ENCODE measurements around the gene CERS6.

CERS6 gene

DNA sequence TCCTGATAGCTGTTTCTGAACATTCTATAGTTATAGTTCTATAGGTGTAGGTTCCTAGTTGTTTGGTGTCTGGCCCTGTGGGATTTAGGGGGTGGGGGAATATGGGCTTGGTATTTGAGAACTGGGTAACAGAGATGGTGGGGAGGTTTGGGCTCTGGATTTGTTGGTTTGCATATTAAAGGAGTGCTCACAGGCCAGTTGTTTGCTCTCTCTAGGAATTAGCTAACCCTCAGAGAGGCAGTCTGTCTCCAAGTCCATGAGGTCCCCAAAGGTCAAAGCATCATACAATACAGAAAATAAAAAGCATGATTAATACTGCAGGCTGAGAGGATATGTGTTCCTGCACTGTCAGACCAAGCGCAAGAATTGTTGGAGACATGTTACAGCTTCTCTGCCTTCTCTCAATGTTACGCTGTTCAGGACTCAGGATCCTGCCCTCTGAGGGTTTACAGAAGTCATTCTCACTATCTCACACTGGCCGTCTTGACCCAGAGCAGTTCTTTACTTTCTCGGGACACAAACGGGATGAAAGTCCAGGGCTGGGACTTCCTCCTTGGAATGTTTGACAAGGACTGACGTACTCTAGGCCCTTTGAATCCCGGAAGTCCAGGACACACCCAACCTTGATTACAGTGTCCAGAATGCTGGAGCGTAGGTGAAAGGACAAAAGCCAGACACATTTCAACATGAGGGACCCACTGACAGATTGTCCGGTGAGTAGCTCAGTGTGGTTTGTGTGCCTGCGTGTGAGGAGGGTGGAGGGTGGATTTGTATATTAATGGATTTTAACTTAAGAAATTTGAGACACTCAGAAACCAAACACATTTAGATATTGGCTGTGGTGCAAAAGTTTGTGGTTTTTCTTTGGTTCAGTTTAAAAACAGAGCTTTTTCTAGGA lies 346.1 kb downstream of the CERS6 start, which contains the start of gene NOSTRIN:
Gene NOSTRIN, plus strand, starts transcription at position 677 of the 898 bp plus-strand sequence. Its CDS starts 10 bp downstream, at position 687.
- no peak for DNase-seq (ENCODE audit: low read depth)

DNA sequence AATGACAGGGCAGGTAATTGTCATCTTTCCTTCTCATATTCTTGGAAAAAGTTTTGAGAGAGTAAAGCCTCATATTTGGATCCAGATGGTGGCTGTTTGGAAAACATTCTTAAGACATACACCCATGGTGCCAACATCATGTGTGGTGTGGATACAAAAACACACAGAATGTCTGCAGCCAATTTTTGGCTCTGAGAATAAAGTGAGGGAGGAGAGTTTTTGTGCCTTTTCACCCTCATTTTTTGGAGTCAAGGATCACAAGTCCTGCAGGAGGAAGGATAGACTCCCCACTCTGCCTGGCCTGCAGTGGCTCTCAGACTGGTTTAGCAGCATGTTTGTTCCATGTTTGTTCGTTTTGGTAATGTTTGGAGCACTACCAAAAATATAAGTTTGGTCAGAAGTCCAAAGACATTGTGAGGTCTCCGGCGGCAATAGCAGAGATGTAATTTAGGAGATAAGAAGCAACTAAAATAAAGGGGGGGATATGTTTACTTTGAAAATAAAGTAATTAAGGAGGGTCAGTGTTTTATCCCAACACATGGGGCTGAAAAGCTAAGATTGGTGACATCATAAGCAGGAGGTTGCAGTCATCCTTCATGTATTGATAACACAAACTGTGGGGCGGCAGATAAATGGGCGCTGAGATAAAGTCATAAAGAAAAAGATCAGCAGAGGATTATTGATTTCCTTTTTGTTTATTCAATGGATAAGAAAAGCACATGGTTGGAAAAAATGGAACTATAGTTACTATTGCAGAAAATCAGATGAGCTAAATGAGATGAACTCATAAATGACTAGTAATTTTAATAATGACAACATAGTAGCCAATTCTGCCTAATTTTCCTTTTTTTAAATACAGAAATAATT lies 347.0 kb downstream of the CERS6 start:
- DNase-seq (ENCODE audit: low read depth), result no peak

DNA sequence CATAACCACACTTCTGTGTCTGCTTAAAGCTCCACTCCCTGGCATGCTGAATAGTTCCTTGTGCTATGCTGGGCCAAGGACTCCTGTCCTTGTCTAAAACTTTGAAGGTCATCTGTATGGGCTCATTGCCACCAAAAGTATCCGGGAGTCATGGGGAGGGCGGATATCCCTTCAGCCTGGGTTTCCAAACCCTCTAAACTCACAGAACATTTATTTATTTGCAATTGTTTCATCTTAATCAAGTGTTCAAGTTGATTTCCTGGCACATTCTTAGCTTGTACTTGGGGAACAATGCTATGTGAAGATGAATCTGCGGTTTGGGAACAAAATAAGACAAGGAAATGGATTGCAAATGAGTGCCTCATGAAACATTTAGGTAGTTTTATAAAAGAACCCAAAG lies 348.1 kb downstream of the CERS6 start:
- DNase-seq (ENCODE audit: low read depth), result no peak

DNA sequence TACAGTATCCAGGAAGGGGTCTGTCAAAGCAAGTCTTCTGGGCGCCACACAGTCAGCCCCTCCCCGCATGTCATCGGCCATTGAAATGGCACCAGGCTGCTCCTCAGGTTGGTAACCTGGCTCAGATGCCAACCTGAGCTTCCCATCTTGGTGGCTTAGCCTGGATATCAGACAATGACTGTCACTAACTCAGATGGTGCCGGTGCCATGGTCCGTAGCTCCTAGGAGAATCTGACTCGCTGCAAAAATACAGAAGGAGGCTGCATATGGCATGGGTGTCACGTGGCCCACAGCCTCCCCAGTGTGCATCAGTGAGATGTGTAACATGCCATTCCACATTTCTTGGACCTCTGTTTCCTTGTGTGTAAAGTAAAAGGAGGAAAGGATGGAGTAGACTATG lies 349.5 kb downstream of the CERS6 start:
- DNase-seq (ENCODE audit: low read depth), result no peak

DNA sequence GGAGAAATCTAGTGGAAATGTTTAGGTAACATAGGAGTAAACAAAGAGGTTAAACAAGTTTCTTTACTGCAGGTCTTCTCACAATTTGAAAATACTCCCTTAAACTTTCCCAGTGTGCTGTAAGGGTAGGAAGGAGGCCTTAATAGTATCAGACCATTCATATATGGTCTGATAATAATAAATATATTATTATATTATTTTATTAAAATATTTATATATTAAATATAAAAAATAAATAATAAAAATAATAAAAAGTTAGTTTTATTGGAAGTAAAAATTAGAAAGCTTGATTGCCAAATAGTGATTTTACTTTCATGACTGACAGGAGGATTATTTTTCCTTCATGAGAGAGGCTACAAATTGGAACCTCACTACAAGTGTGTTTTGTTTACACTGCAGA lies 353.5 kb downstream of the CERS6 start:
- DNase-seq (ENCODE audit: low read depth), result no peak

DNA sequence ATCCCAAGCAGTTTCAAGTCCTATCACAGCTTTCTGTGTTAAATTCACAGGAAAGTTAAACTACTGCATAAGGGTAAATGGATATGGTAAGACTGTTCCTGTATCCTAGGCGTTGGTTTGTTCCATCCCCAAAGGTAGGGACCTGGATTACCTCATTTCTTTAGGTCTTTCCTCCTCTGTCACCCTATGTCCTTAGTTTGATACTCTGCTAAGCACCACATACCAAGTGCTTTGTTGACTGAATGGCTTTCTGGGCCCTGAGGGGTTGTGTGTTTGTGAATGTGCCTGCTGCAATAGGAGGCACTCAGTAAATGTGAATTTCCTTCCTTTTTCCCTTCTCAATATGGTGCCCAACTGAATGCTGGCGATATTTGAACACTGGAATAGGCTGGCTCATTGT lies 354.2 kb downstream of the CERS6 start:
- DNase-seq (ENCODE audit: low read depth), result no peak

DNA sequence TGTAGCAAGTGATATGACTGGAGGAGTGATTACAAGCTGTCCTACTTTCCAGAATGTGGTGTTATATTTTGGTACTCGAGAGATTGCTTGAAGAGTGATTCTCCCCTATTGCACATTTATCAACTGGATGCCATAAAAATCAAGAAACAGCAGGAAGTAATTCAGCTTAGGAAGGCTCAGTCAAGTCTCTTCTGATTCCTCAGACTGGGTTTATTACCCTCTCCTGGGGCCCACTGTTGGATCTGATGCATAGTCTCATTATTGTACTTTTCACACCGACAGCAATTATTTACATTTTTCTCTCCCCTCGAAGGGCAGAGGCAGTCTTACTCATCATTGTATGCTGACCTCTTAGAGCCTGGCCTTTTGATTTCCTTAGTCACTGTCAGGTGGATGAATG lies 355.6 kb downstream of the CERS6 start:
- no peak for DNase-seq (ENCODE audit: low read depth)

DNA sequence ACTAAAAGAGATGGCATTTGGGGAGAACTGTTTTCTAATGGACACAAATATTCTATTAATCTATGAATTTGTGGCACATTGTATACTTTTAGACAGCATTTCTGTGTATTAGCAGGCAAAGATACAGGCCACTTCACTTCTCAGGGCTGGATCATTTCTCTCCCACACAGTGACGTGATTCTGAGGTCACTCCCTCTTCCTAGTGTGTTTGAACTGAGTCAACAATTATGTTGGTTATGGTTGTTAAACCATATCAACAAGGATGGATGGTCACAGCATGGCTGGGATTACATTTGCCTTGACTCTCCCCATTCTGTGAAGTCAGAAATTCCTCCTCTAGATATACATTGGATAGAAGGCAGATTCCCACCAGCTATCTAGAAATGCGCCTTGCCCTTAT lies 358.0 kb downstream of the CERS6 start:
- no peak for DNase-seq (ENCODE audit: low read depth)

DNA sequence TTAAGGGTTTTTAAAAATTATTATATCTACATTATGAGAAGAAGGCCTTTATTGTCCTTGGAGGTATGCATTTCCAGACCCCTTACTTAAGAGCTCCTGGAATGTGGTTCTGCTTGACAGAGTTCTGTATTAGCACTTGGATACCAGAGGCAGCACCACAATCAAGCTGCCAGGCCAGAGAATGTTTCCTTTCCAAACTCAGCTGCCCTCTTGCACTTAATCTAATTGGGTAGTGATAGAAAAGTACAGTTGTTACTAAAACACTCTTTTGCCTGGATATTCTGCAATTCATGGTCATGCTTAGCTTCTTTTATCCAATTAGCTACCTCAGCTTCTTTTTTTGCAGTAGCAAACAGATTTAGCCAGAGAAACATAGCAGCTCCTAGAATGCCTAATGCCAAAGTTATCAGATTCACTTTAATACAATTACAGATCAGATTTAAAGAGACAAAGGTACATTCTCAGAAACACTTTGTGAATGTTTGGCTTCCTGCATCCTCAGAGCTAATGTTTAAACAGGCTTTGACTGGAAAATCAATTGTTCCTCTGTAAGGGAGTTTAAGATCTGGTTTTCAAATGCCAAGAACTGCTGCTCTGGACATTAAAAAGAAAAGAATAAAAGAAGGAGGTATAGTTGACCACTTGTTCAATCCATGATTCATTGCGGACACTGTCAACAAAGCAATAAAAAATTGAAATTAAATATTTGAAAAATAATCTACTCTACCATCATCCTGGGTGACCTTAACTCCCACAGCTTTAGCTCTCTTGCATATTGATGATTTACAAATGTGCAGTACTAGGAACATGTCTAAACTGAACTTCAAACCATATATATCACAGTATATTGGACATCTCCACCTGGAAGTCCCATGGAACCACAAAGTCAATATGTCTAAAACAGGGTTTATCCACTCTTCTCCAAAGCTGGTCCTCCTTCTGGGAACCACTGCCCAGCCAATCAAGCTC lies 359.2 kb downstream of the CERS6 start:
- no peak for DNase-seq (ENCODE audit: low read depth)

DNA sequence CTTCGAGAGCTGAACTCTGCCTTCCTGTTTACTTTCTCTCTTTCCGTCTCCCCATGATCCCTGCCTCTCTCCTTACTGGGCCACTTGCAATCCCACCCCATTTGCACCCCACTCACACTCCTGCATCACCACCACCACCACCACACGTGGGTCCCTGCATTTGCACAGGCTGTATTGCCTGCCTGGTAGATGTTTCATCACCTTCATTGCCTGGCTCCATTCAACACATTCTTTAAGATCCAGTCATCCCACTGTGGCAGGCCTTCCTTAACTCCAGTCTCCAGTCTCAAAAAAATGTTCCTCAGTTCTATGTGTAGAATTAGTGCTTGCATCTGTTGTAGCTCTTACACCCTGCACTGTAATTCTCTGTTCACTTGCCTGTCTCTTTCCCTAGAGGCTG lies 360.3 kb downstream of the CERS6 start:
- DNase-seq (ENCODE audit: low read depth), result no peak

DNA sequence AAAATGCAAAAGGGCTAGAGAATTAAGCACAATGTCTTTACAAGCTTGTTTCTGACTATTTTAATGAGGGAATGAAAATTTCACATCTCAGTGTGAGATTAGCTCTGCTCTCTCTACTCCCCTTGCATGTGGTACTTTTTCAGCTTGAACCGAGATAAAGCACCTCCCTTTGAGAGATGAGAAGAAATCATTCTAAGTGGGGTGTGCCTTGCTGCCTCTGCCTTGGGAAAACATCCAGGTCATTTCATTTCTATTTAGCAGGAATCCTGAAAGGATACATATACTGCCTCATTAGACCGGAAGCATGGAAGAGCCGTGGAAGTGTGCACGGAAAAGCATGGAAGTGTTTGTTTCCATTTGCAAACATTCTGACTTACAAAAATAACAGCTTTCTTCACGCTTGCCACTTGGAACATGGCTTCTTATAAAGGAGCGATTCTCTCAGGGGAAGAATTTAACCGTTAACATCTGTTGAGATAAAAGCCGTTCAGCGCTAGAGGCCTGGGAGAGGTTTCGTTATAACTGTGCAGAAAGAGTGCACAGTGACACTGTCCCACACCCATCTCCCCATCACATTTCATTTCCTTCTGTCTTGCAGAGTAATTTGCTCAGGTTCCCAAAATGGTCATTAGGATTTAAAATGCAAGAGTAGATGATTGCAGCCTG lies 363.1 kb downstream of the CERS6 start:
- no peak for DNase-seq (ENCODE audit: low read depth)

DNA sequence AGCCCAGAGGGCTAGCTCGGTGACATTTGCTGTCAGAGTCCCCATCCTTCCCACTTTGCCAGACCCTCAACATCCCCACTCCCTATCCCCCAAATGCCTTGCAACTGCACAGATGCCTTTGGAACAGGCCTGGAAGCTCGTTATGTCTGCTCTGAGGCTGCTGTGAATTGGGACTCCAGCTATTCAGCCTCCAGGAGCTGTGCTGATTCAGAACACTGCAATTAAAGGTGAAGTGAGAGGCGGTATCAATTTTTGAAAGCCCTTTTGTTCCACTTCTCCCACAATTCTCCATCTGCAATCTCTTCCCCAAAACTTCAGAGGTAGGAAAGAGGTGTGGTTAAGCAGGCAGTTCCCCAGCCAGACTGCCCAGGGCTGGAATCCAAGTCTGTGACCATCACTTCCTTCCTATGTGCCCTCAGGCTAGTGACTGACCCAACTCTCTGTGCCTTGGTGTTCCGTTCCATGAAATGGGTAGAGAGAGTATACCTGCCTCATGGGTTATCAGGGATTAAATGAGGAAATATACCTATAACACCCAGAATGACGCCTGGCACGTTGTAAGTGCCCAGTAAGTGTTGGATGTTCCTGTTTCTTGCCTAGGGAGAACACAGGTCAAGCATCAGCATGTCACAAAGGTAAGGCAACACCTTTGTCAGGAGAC lies 363.9 kb downstream of the CERS6 start:
- no peak for DNase-seq (ENCODE audit: low read depth)

DNA sequence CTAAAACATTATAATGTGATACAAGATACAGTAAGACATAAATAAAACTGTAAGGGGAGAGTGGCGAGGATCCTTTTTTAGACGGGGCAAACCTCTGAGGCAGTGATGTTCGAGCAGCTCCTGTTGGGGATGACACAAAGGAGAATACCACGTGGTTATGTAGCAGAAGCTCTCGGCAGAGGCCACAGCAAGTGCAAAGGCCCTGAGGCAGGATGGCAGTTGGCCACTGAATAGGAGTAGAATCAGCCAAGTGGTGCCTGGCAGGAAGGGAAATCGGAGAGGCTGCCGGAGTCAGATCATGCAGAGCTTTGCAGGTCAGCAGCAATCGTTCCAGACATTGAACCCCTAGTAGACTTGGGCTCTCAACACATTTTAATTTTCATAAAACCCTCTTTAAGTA lies 365.5 kb downstream of the CERS6 start:
- DNase-seq (ENCODE audit: low read depth), result no peak

DNA sequence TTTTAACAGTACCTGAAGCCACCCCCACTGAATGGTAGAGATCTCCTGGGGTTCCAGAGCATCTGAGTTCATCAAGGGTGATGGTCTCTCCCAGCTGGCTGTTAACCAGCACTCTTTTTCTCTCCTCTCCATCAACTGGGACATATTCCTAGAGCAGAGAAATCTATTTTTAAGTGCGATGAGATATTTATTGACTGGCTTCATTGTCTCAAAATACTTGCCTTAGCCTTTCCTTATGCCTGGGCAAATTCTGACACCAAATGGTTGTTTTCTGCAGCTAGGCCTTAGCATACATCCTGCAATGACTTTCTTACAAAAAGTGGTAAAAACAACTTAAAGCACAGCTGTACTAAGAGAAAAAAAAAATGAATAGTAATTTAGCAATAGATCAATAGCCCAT lies 365.9 kb downstream of the CERS6 start:
- no peak for DNase-seq (ENCODE audit: low read depth)
